ENCODE measurements around the gene BRD3.

DNA sequence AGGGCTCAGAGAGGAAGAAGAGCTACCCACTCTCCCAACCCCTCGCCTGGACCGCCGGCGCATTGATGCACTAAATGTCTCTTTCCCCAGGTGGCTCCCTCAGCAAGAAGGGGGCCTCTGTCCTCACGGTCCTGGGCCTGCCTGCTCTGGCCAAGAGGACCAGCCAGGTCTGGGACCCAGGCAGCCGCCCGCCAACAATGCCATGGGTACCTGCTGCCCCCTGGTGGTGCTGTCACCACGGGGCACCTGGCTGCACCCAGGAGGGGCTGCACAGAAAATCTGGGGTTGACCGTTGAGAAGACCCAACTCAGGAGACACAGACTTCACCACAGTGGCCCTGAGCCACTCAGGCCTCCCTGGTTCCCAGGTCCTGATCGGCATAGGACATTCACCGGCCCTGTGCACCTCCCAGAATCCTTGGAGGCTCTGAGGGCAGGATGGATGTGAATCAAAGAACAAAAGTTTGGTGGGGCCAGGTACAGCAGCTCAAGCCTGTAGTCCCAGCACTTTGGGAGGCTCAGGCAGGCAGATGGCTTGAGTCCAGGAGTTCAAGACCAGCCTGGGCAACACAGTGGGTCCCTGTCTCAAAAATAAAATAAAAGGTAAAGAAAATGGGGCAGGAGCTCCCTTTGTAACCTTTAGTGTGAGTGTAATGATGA lies 73.3 kb downstream of the BRD3 start:
- TF ChIP-seq NR3C1 (CRISPR knock-in tag; conservative IDR thresholded peaks at IDR 0.05; ENCODE audit: low read depth) (no peak), SMAD3 (CRISPR knock-in tag; IDR thresholded peaks at IDR 0.05; ENCODE audit: borderline replicate concordance) (no peak), RELA (CRISPR knock-in tag; IDR thresholded peaks at IDR 0.05; ENCODE audit: borderline replicate concordance) (no peak), TCF7 (CRISPR knock-in tag; IDR thresholded peaks at IDR 0.05; ENCODE audit: low read depth) (no peak)
- TF ChIP-seq, protein P1, sequence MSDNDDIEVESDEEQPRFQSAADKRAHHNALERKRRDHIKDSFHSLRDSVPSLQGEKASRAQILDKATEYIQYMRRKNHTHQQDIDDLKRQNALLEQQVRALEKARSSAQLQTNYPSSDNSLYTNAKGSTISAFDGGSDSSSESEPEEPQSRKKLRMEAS (CRISPR knock-in tag; IDR thresholded peaks at IDR 0.05) = peak; percentile 24; the same call in 1 of the 2 replicates
- TF ChIP-seq, protein P2, sequence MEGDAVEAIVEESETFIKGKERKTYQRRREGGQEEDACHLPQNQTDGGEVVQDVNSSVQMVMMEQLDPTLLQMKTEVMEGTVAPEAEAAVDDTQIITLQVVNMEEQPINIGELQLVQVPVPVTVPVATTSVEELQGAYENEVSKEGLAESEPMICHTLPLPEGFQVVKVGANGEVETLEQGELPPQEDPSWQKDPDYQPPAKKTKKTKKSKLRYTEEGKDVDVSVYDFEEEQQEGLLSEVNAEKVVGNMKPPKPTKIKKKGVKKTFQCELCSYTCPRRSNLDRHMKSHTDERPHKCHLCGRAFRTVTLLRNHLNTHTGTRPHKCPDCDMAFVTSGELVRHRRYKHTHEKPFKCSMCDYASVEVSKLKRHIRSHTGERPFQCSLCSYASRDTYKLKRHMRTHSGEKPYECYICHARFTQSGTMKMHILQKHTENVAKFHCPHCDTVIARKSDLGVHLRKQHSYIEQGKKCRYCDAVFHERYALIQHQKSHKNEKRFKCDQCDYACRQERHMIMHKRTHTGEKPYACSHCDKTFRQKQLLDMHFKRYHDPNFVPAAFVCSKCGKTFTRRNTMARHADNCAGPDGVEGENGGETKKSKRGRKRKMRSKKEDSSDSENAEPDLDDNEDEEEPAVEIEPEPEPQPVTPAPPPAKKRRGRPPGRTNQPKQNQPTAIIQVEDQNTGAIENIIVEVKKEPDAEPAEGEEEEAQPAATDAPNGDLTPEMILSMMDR (IDR thresholded peaks at IDR 0.05) = peak; percentile 89
- TF ChIP-seq, protein P3, sequence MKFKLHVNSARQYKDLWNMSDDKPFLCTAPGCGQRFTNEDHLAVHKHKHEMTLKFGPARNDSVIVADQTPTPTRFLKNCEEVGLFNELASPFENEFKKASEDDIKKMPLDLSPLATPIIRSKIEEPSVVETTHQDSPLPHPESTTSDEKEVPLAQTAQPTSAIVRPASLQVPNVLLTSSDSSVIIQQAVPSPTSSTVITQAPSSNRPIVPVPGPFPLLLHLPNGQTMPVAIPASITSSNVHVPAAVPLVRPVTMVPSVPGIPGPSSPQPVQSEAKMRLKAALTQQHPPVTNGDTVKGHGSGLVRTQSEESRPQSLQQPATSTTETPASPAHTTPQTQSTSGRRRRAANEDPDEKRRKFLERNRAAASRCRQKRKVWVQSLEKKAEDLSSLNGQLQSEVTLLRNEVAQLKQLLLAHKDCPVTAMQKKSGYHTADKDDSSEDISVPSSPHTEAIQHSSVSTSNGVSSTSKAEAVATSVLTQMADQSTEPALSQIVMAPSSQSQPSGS (CRISPR knock-in tag; IDR thresholded peaks at IDR 0.05; ENCODE audit: borderline replicate concordance, low read depth) = no peak
